Liver (tissue), 3 donors: ENCODE measurements around the gene LRRN4CL.

Experiments used
- CTCF ChIP-seq: fragments of 150-350 bp; IDR thresholded peaks from 2 replicates; pipeline ENCODE4 v1.5.1; 2017; ENCODE audit warnings: improper control_type of control experiment, low read depth, low read length; ENCODE audit not compliant: missing input control
- FOXA2 ChIP-seq: IDR thresholded peaks from 2 replicates; pipeline ENCODE4 v1.6.1; 2016; ENCODE audit warnings: antibody characterized with exemption
- JUND ChIP-seq, 2 donors: IDR thresholded peaks; 2 replicates each; pipeline ENCODE4 v1.6.1; 2016; ENCODE audit warnings: antibody characterized with exemption in 2 of 2
- YY1 ChIP-seq: IDR thresholded peaks from 2 replicates; pipeline ENCODE4 v1.6.1; 2016; ENCODE audit warnings: antibody characterized with exemption, mild to moderate bottlenecking
- TF ChIP-seq, protein P1 (sequence below): IDR thresholded peaks from 2 replicates; pipeline ENCODE4 v1.6.1; 2016; ENCODE audit warnings: antibody characterized with exemption
- TF ChIP-seq, protein P2 (sequence below): IDR thresholded peaks from 2 replicates; pipeline ENCODE4 v1.6.1; 2016; ENCODE audit warnings: antibody characterized with exemption, mild to moderate bottlenecking
- donor health status: healthy.
- donor health status: healthy.

GRCh38 chr11:62689421-62690183 lies at the start of gene LRRN4CL:
- TF ChIP-seq CTCF: no peak
- TF ChIP-seq, protein P1, sequence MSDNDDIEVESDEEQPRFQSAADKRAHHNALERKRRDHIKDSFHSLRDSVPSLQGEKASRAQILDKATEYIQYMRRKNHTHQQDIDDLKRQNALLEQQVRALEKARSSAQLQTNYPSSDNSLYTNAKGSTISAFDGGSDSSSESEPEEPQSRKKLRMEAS: no peak
- no peak for TF ChIP-seq FOXA2
- TF ChIP-seq JUND (IDR thresholded peaks at IDR 0.05): no peak
- TF ChIP-seq, protein P2, sequence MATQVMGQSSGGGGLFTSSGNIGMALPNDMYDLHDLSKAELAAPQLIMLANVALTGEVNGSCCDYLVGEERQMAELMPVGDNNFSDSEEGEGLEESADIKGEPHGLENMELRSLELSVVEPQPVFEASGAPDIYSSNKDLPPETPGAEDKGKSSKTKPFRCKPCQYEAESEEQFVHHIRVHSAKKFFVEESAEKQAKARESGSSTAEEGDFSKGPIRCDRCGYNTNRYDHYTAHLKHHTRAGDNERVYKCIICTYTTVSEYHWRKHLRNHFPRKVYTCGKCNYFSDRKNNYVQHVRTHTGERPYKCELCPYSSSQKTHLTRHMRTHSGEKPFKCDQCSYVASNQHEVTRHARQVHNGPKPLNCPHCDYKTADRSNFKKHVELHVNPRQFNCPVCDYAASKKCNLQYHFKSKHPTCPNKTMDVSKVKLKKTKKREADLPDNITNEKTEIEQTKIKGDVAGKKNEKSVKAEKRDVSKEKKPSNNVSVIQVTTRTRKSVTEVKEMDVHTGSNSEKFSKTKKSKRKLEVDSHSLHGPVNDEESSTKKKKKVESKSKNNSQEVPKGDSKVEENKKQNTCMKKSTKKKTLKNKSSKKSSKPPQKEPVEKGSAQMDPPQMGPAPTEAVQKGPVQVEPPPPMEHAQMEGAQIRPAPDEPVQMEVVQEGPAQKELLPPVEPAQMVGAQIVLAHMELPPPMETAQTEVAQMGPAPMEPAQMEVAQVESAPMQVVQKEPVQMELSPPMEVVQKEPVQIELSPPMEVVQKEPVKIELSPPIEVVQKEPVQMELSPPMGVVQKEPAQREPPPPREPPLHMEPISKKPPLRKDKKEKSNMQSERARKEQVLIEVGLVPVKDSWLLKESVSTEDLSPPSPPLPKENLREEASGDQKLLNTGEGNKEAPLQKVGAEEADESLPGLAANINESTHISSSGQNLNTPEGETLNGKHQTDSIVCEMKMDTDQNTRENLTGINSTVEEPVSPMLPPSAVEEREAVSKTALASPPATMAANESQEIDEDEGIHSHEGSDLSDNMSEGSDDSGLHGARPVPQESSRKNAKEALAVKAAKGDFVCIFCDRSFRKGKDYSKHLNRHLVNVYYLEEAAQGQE: no peak
- no peak for TF ChIP-seq YY1
